PC-3 (cell line): Measurements from ENCODE around the gene CLUH. TPM values are rescaled to one million over a fixed set of nuclear protein-coding genes. Genes with fewer than 3 reads are reported as not detected.

Source experiments
- ATAC-seq: fragments of 200-7000 bp; cut with Tn5 transposase; 2 replicates; pipeline ENCODE4 v1.9.1; 2020; ENCODE audit warnings: mild to moderate bottlenecking, moderate library complexity
- BruUV-seq: library from RNA; stranded (reverse); fragments of 400-500 nt; replicated peaks from 2 replicates; lab custom pipeline; 2021; lab: Mats Ljungman, UMichigan
- CTCF ChIA-PET: fragments of 300-600 bp; sonication (Branson Sonifier 250); formaldehyde crosslinking; loops from one replicate; lab custom pipeline; 2022; ENCODE audit warnings: antibody characterized with exemption; lab: Charles Lee
- POLR2A ChIA-PET: fragments of 300-600 bp; sonication (Branson Sonifier 250); formaldehyde crosslinking; loops from one replicate; lab custom pipeline; 2022; ENCODE audit warnings: antibody characterized with exemption; ENCODE audit not compliant: unreplicated experiment; lab: Charles Lee
- DNase-seq: peaks from one replicate; pipeline ENCODE4 v3.0.0-alpha.2; 2015
- H2AFZ ChIP-seq: fragments of 300-600 bp; sonication (generic); 2 replicates; pipeline ENCODE4 v1.6.0; 2016; ENCODE audit warnings: antibody characterized with exemption, low read length
- H3F3A ChIP-seq: fragments of 300-600 bp; sonication (generic); one replicate; pipeline ENCODE4 v1.6.0; 2017; ENCODE audit warnings: antibody characterized with exemption, low read length, control low read depth, mild to moderate bottlenecking; ENCODE audit not compliant: unreplicated experiment
- H3K27ac ChIP-seq: fragments of 300-600 bp; sonication (generic); 2 replicates; pipeline ENCODE4 v1.5.1; 2016; ENCODE audit warnings: mild to moderate bottlenecking, low read length
- H3K27me3 ChIP-seq: fragments of 300-600 bp; sonication (generic); 2 replicates; pipeline ENCODE4 v1.6.1; 2016; ENCODE audit warnings: low read length, mixed read lengths
- H3K36me3 ChIP-seq: fragments of 300-600 bp; sonication (generic); 2 replicates; pipeline ENCODE4 v1.6.1; 2016; ENCODE audit warnings: low read depth, mixed run types, low read length, mixed read lengths
- H3K4me1 ChIP-seq: fragments of 300-600 bp; sonication (generic); 2 replicates; pipeline ENCODE4 v1.5.1; 2016; ENCODE audit warnings: low read length; ENCODE audit not compliant: insufficient read depth
- H3K4me2 ChIP-seq: fragments of 300-600 bp; sonication (generic); 2 replicates; pipeline ENCODE4 v1.6.0; 2016; ENCODE audit warnings: low read length
- H3K4me3 ChIP-seq: fragments of 300-600 bp; sonication (generic); 2 replicates; pipeline ENCODE4 v1.5.1; 2016; ENCODE audit warnings: mild to moderate bottlenecking, low read length, mixed read lengths
- H3K79me2 ChIP-seq: fragments of 300-600 bp; sonication (generic); 2 replicates; pipeline ENCODE4 v1.6.1; 2017; ENCODE audit warnings: low read length, mixed read lengths
- H3K9ac ChIP-seq: fragments of 300-600 bp; sonication (generic); 2 replicates; pipeline ENCODE4 v1.6.0; 2016; ENCODE audit warnings: mild to moderate bottlenecking, low read length
- H3K9me2 ChIP-seq: fragments of 300-600 bp; sonication (generic); replicated peaks from 2 replicates; pipeline ENCODE4 v1.6.1; 2016; ENCODE audit warnings: mixed run types, low read length, mixed read lengths
- H3K9me3 ChIP-seq: fragments of 300-600 bp; sonication (generic); 2 replicates; pipeline ENCODE4 v1.6.1; 2016; ENCODE audit warnings: low read length, mixed read lengths
- H4K20me1 ChIP-seq: fragments of 300-600 bp; sonication (generic); 2 replicates; pipeline ENCODE4 v1.6.1; 2016; ENCODE audit warnings: low read length, mixed read lengths
- CTCF ChIP-seq: fragments of 300-600 bp; sonication (generic); conservative IDR thresholded peaks from 2 replicates; pipeline ENCODE4 v1.5.1; 2017; ENCODE audit warnings: antibody characterized with exemption, low read depth, mild to moderate bottlenecking, low read length
- EZH2 ChIP-seq: fragments of 300-600 bp; sonication (generic); IDR thresholded peaks from one replicate; pipeline ENCODE4 v1.6.1; 2017; ENCODE audit warnings: antibody characterized with exemption, mild to moderate bottlenecking, low read length; ENCODE audit not compliant: unreplicated experiment
- EZH2phosphoT487 ChIP-seq: fragments of 300-600 bp; sonication (generic); IDR thresholded peaks from 2 replicates; pipeline ENCODE4 v1.6.1; 2018; ENCODE audit warnings: mild to moderate bottlenecking, antibody characterized with exemption, low read length, borderline replicate concordance
- intact Hi-C: fragments of 100-400 bp; cut with micrococcal nuclease; formaldehyde crosslinking; loops from 2 replicates; pipeline ENCODE4 v1.9.0; 2023
- total RNA-seq: library from RNA; depleted of rRNA; stranded (reverse); fragments of >200 nt; gene quantifications from 2 replicates; pipeline ENCODE4 v1.2.3, GENCODE V29; 2014

CLUH gene
- total RNA-seq, 1 experiment from 2014 or later = 108 TPM

GRCh38 chr17:2712300-2713043 is 908 bp upstream of the CLUH start:
- CTCF ChIA-PET = no interaction called here
- intact Hi-C loops = no loop called here
- no peak for DNase-seq

GRCh38 chr17:2710803-2711607 is 559 bp downstream of the CLUH start:
- DNase-seq = peak; percentile 3
- intact Hi-C loops = no loop called here

More at GRCh38 chr17:2712300-2713043, 908 bp upstream of the CLUH start:
- H3K9me3 ChIP-seq = no peaks in the 10 kb centered on the region
- TF ChIP-seq EZH2 = no peak
- no peak for TF ChIP-seq EZH2phosphoT487
- TF ChIP-seq CTCF = no peak
- H2AFZ ChIP-seq = peak overlapping the region; percentile 75
- H3K4me2 ChIP-seq = peak overlapping the region; percentile 79
- H3K4me1 ChIP-seq = peaks cover 20% of the 10 kb centered on the region
- H3K27me3 ChIP-seq = no peaks in the 10 kb centered on the region
- POLR2A ChIA-PET = no interaction called here
- H3K36me3 ChIP-seq = no peaks in the 10 kb centered on the region
- peak overlapping the region; percentile 97 for H3K4me3 ChIP-seq
- BruUV-seq = TSS peak; percentile 88
- no peaks in the 10 kb centered on the region for H3F3A ChIP-seq
- peak overlapping the region; percentile 93 for H3K9ac ChIP-seq
- H3K79me2 ChIP-seq = peaks cover 46% of the 10 kb centered on the region
- no peak overlapping the region for H3K27ac ChIP-seq
- H3K9me2 ChIP-seq = no peaks in the 10 kb centered on the region
- peaks cover 31% of the 10 kb centered on the region for H4K20me1 ChIP-seq
- ATAC-seq = no peak

More at GRCh38 chr17:2710803-2711607, 559 bp downstream of the CLUH start:
- POLR2A ChIA-PET = no interaction called here
- Histone ChIP-seq H3K9ac (peak overlapping the region; percentile 93), H3K9me2 (no peaks in the 10 kb centered on the region), H3K36me3 (no peaks in the 10 kb centered on the region), H3K9me3 (no peaks in the 10 kb centered on the region), H3K79me2 (peaks cover 60% of the 10 kb centered on the region), H3K27ac (peak overlapping the region; percentile 56), H3K27me3 (no peaks in the 10 kb centered on the region), H2AFZ (no peak overlapping the region), H3K4me2 (peak overlapping the region; percentile 96), H4K20me1 (peaks cover 46% of the 10 kb centered on the region), H3F3A (no peaks in the 10 kb centered on the region), H3K4me1 (peaks cover 20% of the 10 kb centered on the region), H3K4me3 (peak overlapping the region; percentile 97)
- ATAC-seq = 0 out of 2 replicates have a peak, but pooled peaks have one; percentile 2
- no TSS peak for BruUV-seq
- TF ChIP-seq EZH2phosphoT487 (no peak), EZH2 (no peak), CTCF (no peak)
- CTCF ChIA-PET = no interaction called here
